Measurements from ENCODE around the gene B4GALT3. TPM values are rescaled to one million over a fixed set of nuclear protein-coding genes. Genes with fewer than 3 reads are reported as not detected.

B4GALT3 gene
- total and polyA plus RNA-seq, 9 of the 15 experiments (the other 6 are each of a cell fraction or from before 2014, with no cell fraction given), result 31.2 to 103 (median 46.1) TPM

DNA sequence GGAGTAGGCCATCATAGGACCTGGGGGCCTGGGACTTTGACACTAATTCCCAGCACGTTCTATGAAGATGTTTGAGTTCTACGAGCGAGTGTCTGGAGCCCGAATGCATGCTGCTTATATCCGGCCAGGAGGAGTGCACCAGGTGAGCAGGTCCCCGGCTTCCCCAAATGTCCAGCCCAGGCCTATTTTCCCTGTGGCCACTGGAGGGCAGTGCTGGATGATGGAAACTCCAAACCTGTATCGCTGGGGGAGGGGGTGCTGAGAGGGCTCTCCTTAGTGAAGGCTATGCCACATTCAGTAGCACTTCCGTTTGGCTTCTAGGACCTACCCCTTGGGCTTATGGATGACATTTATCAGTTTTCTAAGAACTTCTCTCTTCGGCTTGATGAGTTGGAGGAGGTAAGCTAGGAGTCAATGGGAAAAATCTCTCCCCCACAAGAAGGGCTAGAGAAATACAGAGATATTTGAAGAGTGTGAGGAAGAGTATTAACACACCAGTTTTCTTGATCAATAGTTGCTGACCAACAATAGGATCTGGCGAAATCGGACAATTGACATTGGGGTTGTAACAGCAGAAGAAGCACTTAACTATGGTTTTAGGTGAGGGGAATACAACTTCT lies 32.6 kb upstream of the B4GALT3 start (continued):
- TF ChIP-seq CBX3 (IDR thresholded peaks at IDR 0.05; ENCODE audit: borderline replicate concordance in 1 of 2, low read length in 2 of 2), result 0 out of 3 replicates have a peak, but pooled peaks of 1 of the 2 experiments have one; percentile 9
- no peak for TF ChIP-seq RBM22 (IDR thresholded peaks at IDR 0.05; ENCODE audit: low read depth, low read length, poor library complexity, severe bottlenecking)

DNA sequence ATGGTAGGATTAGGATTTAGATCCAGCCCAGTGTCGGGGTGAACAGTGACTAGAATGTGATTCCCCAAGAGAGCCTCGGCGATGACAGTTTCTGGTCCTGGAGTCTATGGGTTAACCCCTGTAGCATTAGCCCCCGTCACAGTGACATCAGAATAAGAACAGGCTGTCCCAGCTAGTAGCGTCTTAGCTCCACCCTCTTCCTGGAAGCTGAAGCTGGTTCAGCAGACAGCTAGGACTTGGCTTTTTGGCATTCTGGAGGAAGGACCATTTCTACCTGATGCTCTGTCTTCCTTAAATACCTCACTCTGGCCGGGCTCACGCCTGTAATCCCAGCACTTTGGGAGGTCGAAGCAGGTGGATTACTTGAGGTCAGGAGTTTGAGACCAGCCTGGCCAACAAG lies 29.9 kb upstream of the B4GALT3 start:
- no peak overlapping the region for H3K27ac ChIP-seq (ENCODE audit: extremely low read depth, low read depth, low read length)
- BruUV-seq (replicated peaks), result no TSS peak
- peaks cover 81% of the 10 kb centered on the region for H3K36me3 ChIP-seq (ENCODE audit: control insufficient read depth, insufficient read depth, low read length)
- 0 out of 2 replicates have a peak, but pooled peaks cover 8% of the 10 kb centered on the region for H4K20me1 ChIP-seq (replicated peaks; ENCODE audit: control insufficient read depth, insufficient read depth, low read length)
- 77% methylated on average over 8 of the region's 8 CpGs for WGBS (ENCODE audit: insufficient coverage, low coverage, missing lambda C conversion rate)
- no peak for FAIRE-seq
- ChIA-PET CTCF (ENCODE audit: low intra/inter-chr PET ratio) (no interaction called here), POLR2A (no interaction called here)
- peaks cover 3% of the 10 kb centered on the region for H3K9me1 ChIP-seq (ENCODE audit: control insufficient read depth, insufficient read depth, low read length)
- no peak overlapping the region for H3K9ac ChIP-seq (ENCODE audit: insufficient read depth in 1 of 2, low read depth in 2 of 2, low read length in 2 of 2)
- no peaks in the 10 kb centered on the region for H3K9me3 ChIP-seq (replicated peaks; ENCODE audit: control insufficient read depth, insufficient read depth, low read depth, low read length)
- H2AFZ ChIP-seq (ENCODE audit: low read depth, low read length), result no peak overlapping the region
- H3K27me3 ChIP-seq (ENCODE audit: control insufficient read depth in 2 of 2, insufficient read depth in 2 of 2, low read length in 2 of 2), result no peaks in the 10 kb centered on the region
- peaks cover 24% of the 10 kb centered on the region for H3K79me2 ChIP-seq (ENCODE audit: control insufficient read depth, insufficient read depth, low read length)
- intact Hi-C loops (cut with micrococcal nuclease) (no loop called here), in situ Hi-C loops (cut with MboI) (no loop called here)
- no peak overlapping the region for H3K4me3 ChIP-seq
- no peak for ATAC-seq
- DNase-seq (ENCODE audit: extremely low read depth in 1 of 4, low spot score in 3 of 4), result no peak
- H3K4me2 ChIP-seq (ENCODE audit: insufficient read depth, low read length), result no peak overlapping the region
- H3K4me1 ChIP-seq (replicated peaks in 1 of 2; ENCODE audit: control insufficient read depth in 2 of 2, insufficient read depth in 2 of 2, low read length in 2 of 2), result peaks cover 9 to 17% of the 10 kb centered on the region in 2 experiments; a peak in 4 of 5 replicates
- TF ChIP-seq, protein P1, sequence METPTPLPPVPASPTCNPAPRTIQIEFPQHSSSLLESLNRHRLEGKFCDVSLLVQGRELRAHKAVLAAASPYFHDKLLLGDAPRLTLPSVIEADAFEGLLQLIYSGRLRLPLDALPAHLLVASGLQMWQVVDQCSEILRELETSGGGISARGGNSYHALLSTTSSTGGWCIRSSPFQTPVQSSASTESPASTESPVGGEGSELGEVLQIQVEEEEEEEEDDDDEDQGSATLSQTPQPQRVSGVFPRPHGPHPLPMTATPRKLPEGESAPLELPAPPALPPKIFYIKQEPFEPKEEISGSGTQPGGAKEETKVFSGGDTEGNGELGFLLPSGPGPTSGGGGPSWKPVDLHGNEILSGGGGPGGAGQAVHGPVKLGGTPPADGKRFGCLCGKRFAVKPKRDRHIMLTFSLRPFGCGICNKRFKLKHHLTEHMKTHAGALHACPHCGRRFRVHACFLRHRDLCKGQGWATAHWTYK (CRISPR knock-in tag; IDR thresholded peaks at IDR 0.05), result no peak
- TF ChIP-seq, protein P2, sequence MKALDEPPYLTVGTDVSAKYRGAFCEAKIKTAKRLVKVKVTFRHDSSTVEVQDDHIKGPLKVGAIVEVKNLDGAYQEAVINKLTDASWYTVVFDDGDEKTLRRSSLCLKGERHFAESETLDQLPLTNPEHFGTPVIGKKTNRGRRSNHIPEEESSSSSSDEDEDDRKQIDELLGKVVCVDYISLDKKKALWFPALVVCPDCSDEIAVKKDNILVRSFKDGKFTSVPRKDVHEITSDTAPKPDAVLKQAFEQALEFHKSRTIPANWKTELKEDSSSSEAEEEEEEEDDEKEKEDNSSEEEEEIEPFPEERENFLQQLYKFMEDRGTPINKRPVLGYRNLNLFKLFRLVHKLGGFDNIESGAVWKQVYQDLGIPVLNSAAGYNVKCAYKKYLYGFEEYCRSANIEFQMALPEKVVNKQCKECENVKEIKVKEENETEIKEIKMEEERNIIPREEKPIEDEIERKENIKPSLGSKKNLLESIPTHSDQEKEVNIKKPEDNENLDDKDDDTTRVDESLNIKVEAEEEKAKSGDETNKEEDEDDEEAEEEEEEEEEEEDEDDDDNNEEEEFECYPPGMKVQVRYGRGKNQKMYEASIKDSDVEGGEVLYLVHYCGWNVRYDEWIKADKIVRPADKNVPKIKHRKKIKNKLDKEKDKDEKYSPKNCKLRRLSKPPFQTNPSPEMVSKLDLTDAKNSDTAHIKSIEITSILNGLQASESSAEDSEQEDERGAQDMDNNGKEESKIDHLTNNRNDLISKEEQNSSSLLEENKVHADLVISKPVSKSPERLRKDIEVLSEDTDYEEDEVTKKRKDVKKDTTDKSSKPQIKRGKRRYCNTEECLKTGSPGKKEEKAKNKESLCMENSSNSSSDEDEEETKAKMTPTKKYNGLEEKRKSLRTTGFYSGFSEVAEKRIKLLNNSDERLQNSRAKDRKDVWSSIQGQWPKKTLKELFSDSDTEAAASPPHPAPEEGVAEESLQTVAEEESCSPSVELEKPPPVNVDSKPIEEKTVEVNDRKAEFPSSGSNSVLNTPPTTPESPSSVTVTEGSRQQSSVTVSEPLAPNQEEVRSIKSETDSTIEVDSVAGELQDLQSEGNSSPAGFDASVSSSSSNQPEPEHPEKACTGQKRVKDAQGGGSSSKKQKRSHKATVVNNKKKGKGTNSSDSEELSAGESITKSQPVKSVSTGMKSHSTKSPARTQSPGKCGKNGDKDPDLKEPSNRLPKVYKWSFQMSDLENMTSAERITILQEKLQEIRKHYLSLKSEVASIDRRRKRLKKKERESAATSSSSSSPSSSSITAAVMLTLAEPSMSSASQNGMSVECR (CRISPR knock-in tag; IDR thresholded peaks at IDR 0.05), result no peak
- TF ChIP-seq, protein P3, sequence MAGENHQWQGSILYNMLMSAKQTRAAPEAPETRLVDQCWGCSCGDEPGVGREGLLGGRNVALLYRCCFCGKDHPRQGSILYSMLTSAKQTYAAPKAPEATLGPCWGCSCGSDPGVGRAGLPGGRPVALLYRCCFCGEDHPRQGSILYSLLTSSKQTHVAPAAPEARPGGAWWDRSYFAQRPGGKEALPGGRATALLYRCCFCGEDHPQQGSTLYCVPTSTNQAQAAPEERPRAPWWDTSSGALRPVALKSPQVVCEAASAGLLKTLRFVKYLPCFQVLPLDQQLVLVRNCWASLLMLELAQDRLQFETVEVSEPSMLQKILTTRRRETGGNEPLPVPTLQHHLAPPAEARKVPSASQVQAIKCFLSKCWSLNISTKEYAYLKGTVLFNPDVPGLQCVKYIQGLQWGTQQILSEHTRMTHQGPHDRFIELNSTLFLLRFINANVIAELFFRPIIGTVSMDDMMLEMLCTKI (IDR thresholded peaks at IDR 0.05; ENCODE audit: partially characterized antibody), result no peak
- TF ChIP-seq ZZZ3 (IDR thresholded peaks at IDR 0.05) (no peak), SETDB1 (IDR thresholded peaks at IDR 0.05; ENCODE audit: low read length) (no peak), FOXJ3 (CRISPR knock-in tag; IDR thresholded peaks at IDR 0.05) (no peak), ZNF165 (CRISPR knock-in tag; IDR thresholded peaks at IDR 0.05; ENCODE audit: borderline replicate concordance) (no peak), POU5F1 (IDR thresholded peaks at IDR 0.05; ENCODE audit: borderline replicate concordance, low read depth, low read length, partially characterized antibody) (no peak), CREBBP (IDR thresholded peaks at IDR 0.05; ENCODE audit: low read depth, low read length) (no peak), SMARCA4 (IDR thresholded peaks at IDR 0.05) (no peak), RUNX1 (IDR thresholded peaks at IDR 0.05; ENCODE audit: low read depth) (no peak)

Measured in K562 (cell line).